ENCODE results near the gene TRIM39. TPM values are rescaled to one million over a fixed set of nuclear protein-coding genes. Genes with fewer than 3 reads are reported as not detected.

Gene TRIM39
- total and polyA plus RNA-seq, 9 of the 15 experiments (the other 6 are each of a cell fraction or from before 2014, with no cell fraction given), result 5.6 to 17.7 (median 12.8) TPM

DNA sequence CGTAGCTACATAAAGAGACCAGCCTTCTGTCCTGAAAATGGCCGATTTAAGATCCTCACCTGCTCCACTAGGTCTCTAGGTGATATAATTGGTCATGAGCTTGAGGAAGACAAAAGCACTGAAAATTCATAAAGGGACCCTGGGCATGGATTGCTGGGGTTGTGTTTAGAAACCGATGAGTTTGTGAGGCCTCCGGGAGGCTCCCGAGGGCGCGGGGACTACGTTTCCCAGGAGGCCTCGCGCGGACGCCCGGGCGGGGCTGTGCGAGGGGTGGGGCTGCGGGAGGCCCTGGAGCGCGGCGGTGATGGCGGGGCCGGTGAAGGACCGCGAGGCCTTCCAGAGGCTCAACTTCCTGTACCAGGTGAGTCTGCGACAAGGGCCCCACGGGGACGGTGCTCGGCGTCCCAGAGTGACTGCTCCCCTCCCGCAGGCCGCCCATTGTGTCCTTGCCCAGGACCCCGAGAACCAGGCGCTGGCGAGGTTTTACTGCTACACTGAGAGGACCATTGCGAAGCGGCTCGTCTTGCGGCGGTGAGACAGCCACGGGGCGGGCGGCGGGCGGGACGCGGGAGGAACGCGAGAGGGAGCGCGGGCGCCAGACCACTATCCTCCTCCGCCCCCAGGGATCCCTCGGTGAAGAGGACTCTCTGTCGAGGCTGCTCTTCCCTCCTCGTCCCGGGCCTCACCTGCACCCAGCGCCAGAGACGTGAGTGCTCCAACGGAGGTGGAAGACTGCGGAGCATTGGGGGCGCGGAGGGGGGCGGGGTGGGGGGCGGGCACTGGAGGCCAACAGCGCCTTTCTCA is 18.3 kb downstream of the TRIM39 start, which contains the start of gene RPP21 (continued):
- no peak for TF ChIP-seq TFAM (CRISPR knock-in tag; conservative IDR thresholded peaks at IDR 0.05)
- TF ChIP-seq MTA1 (IDR thresholded peaks at IDR 0.05; ENCODE audit: borderline replicate concordance), result no peak
- TF ChIP-seq EHMT2 (IDR thresholded peaks at IDR 0.05), result no peak
- no peak; the same call in 1 of the 2 replicates for TF ChIP-seq LCOR (CRISPR knock-in tag; IDR thresholded peaks at IDR 0.05)
- no peak; the same call in 1 of the 2 replicates for TF ChIP-seq NR2C2 (CRISPR knock-in tag; IDR thresholded peaks at IDR 0.05)
- TF ChIP-seq NR2C2 (tag; IDR thresholded peaks at IDR 0.05), result peak; percentile 86
- TF ChIP-seq, protein P1, sequence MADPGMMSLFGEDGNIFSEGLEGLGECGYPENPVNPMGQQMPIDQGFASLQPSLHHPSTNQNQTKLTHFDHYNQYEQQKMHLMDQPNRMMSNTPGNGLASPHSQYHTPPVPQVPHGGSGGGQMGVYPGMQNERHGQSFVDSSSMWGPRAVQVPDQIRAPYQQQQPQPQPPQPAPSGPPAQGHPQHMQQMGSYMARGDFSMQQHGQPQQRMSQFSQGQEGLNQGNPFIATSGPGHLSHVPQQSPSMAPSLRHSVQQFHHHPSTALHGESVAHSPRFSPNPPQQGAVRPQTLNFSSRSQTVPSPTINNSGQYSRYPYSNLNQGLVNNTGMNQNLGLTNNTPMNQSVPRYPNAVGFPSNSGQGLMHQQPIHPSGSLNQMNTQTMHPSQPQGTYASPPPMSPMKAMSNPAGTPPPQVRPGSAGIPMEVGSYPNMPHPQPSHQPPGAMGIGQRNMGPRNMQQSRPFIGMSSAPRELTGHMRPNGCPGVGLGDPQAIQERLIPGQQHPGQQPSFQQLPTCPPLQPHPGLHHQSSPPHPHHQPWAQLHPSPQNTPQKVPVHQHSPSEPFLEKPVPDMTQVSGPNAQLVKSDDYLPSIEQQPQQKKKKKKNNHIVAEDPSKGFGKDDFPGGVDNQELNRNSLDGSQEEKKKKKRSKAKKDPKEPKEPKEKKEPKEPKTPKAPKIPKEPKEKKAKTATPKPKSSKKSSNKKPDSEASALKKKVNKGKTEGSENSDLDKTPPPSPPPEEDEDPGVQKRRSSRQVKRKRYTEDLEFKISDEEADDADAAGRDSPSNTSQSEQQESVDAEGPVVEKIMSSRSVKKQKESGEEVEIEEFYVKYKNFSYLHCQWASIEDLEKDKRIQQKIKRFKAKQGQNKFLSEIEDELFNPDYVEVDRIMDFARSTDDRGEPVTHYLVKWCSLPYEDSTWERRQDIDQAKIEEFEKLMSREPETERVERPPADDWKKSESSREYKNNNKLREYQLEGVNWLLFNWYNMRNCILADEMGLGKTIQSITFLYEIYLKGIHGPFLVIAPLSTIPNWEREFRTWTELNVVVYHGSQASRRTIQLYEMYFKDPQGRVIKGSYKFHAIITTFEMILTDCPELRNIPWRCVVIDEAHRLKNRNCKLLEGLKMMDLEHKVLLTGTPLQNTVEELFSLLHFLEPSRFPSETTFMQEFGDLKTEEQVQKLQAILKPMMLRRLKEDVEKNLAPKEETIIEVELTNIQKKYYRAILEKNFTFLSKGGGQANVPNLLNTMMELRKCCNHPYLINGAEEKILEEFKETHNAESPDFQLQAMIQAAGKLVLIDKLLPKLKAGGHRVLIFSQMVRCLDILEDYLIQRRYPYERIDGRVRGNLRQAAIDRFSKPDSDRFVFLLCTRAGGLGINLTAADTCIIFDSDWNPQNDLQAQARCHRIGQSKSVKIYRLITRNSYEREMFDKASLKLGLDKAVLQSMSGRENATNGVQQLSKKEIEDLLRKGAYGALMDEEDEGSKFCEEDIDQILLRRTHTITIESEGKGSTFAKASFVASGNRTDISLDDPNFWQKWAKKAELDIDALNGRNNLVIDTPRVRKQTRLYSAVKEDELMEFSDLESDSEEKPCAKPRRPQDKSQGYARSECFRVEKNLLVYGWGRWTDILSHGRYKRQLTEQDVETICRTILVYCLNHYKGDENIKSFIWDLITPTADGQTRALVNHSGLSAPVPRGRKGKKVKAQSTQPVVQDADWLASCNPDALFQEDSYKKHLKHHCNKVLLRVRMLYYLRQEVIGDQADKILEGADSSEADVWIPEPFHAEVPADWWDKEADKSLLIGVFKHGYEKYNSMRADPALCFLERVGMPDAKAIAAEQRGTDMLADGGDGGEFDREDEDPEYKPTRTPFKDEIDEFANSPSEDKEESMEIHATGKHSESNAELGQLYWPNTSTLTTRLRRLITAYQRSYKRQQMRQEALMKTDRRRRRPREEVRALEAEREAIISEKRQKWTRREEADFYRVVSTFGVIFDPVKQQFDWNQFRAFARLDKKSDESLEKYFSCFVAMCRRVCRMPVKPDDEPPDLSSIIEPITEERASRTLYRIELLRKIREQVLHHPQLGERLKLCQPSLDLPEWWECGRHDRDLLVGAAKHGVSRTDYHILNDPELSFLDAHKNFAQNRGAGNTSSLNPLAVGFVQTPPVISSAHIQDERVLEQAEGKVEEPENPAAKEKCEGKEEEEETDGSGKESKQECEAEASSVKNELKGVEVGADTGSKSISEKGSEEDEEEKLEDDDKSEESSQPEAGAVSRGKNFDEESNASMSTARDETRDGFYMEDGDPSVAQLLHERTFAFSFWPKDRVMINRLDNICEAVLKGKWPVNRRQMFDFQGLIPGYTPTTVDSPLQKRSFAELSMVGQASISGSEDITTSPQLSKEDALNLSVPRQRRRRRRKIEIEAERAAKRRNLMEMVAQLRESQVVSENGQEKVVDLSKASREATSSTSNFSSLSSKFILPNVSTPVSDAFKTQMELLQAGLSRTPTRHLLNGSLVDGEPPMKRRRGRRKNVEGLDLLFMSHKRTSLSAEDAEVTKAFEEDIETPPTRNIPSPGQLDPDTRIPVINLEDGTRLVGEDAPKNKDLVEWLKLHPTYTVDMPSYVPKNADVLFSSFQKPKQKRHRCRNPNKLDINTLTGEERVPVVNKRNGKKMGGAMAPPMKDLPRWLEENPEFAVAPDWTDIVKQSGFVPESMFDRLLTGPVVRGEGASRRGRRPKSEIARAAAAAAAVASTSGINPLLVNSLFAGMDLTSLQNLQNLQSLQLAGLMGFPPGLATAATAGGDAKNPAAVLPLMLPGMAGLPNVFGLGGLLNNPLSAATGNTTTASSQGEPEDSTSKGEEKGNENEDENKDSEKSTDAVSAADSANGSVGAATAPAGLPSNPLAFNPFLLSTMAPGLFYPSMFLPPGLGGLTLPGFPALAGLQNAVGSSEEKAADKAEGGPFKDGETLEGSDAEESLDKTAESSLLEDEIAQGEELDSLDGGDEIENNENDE (IDR thresholded peaks at IDR 0.05; ENCODE audit: low read depth, low read length), result no peak
- peak in 1 of 2 experiments; percentile 20; a peak in 1 of 4 replicates for TF ChIP-seq RCOR1 (IDR thresholded peaks at IDR 0.05; ENCODE audit: borderline replicate concordance in 1 of 2, low read depth in 2 of 2, low read length in 2 of 2)
- TF ChIP-seq, protein P2, sequence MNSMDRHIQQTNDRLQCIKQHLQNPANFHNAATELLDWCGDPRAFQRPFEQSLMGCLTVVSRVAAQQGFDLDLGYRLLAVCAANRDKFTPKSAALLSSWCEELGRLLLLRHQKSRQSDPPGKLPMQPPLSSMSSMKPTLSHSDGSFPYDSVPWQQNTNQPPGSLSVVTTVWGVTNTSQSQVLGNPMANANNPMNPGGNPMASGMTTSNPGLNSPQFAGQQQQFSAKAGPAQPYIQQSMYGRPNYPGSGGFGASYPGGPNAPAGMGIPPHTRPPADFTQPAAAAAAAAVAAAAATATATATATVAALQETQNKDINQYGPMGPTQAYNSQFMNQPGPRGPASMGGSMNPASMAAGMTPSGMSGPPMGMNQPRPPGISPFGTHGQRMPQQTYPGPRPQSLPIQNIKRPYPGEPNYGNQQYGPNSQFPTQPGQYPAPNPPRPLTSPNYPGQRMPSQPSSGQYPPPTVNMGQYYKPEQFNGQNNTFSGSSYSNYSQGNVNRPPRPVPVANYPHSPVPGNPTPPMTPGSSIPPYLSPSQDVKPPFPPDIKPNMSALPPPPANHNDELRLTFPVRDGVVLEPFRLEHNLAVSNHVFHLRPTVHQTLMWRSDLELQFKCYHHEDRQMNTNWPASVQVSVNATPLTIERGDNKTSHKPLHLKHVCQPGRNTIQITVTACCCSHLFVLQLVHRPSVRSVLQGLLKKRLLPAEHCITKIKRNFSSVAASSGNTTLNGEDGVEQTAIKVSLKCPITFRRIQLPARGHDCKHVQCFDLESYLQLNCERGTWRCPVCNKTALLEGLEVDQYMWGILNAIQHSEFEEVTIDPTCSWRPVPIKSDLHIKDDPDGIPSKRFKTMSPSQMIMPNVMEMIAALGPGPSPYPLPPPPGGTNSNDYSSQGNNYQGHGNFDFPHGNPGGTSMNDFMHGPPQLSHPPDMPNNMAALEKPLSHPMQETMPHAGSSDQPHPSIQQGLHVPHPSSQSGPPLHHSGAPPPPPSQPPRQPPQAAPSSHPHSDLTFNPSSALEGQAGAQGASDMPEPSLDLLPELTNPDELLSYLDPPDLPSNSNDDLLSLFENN (IDR thresholded peaks at IDR 0.05; ENCODE audit: low read depth in 2 of 2, low read length in 2 of 2), result no peak
- TF ChIP-seq SMC3 (conservative IDR thresholded peaks at IDR 0.05; ENCODE audit: insufficient read depth, low read depth, low read length), result 0 out of 2 replicates have a peak, but pooled peaks have one; percentile 23
- peak; percentile 67 for TF ChIP-seq MYC (IDR thresholded peaks at IDR 0.05; ENCODE audit: low read depth, low read length)
- no peak for TF ChIP-seq MYC (CRISPR knock-in tag; IDR thresholded peaks at IDR 0.05; ENCODE audit: borderline replicate concordance, low read depth)
- TF ChIP-seq GTF2F1 (IDR thresholded peaks at IDR 0.05; ENCODE audit: low read depth, low read length), result no peak
